Mucosa of descending colon (tissue), 3 donors: ENCODE results near the gene MKS1. TPM values are rescaled to one million over a fixed set of nuclear protein-coding genes. Genes with fewer than 3 reads are reported as not detected.

Source experiments
- ATAC-seq: fragments of 200-7000 bp; cut with Tn5 transposase; one replicate; pipeline ENCODE4 v1.9.1; 2020; ENCODE audit warnings: mild to moderate bottlenecking, moderate library complexity
- DNase-seq, 3 donors: peaks; one replicate each; pipeline ENCODE4 v3.0.0-alpha.2; 2020
- H3K36me3 ChIP-seq: fragments of 200-600 bp; one replicate; pipeline ENCODE4 v1.8.0; 2021; ENCODE audit warnings: low read depth, mild to moderate bottlenecking
- H3K4me1 ChIP-seq: fragments of 200-600 bp; one replicate; pipeline ENCODE4 v1.8.0; 2021; ENCODE audit warnings: low read depth, mild to moderate bottlenecking
- H3K4me3 ChIP-seq: fragments of 200-600 bp; one replicate; pipeline ENCODE4 v1.8.0; 2021; ENCODE audit warnings: mild to moderate bottlenecking
- H3K9me3 ChIP-seq: fragments of 200-600 bp; one replicate; pipeline ENCODE4 v1.8.0; 2021; ENCODE audit warnings: mild to moderate bottlenecking
- CTCF ChIP-seq: fragments of 200-600 bp; IDR thresholded peaks from one replicate; pipeline ENCODE4 v1.8.0; 2022; ENCODE audit warnings: antibody characterized with exemption, mild to moderate bottlenecking
- intact Hi-C, 2 donors: fragments of 100-400 bp; cut with DNase I in 1 of 2; cut with micrococcal nuclease in 1 of 2; formaldehyde crosslinking; loops; one replicate each; pipeline versions ENCODE4 v1.11.0 to v1.11.1; 2022; cut with DNase I, micrococcal nuclease
- total RNA-seq, 3 donors: library from RNA; stranded (reverse); fragmentation: NEBNext Ultra II Directional in 2 of 3; extraction: Animal tissue kit (Norgen Biotek cat#: 25700) in 2 of 3; gene quantifications; one replicate each; pipeline versions ENCODE4 v1.2.1 to v1.2.4, GENCODE V29; 2021 to 2023
- donor health status: DM: no; HTN: no; CAD: no; lungs with moderate emphysema.
- donor health status: DM: no; HTN: no; CAD: no.
- donor health status: DM: no; HTN: yes; CAD: no.

Gene MKS1
- total RNA-seq, 3 donors from 2014 or later = 12.9 to 18.5 (median 14.7) TPM

GRCh38 chr17:58224315-58224714 lies 5.3 kb upstream of the MKS1 start:
- H3K36me3 ChIP-seq = no peaks in the 10 kb centered on the region
- intact Hi-C loops = no loop called here
- no peaks in the 10 kb centered on the region for H3K9me3 ChIP-seq
- H3K4me3 ChIP-seq = no peak overlapping the region
- peaks cover 5% of the 10 kb centered on the region for H3K4me1 ChIP-seq
- no peak for ATAC-seq
- TF ChIP-seq CTCF = no peak
- DNase-seq = no peak

- Histone ChIP-seq H3K4me1 (peaks cover 5% of the 10 kb centered on the region), H3K36me3 (no peaks in the 10 kb centered on the region), H3K4me3 (no peak overlapping the region), H3K9me3 (no peaks in the 10 kb centered on the region)
- ATAC-seq (no peak), DNase-seq (peak in 1 of 3 donors; percentile 12)
- intact Hi-C loops = no loop called here
- no peak for TF ChIP-seq CTCF
Measured at GRCh38 chr17:58219789-58220183, 731 bp upstream of the MKS1 start.

- ATAC-seq = no peak
- intact Hi-C loops = no loop called here
- no peak for TF ChIP-seq CTCF
Measured at GRCh38 chr17:58217766-58218165, 1.3 kb downstream of the MKS1 start.

GRCh38 chr17:58215685-58216084 lies 3.4 kb downstream of the MKS1 start:
- TF ChIP-seq CTCF = no peak
- DNase-seq (no peak), ATAC-seq (no peak)
- intact Hi-C loops = no loop called here
- Histone ChIP-seq H3K36me3 (no peaks in the 10 kb centered on the region), H3K4me1 (peaks cover 5% of the 10 kb centered on the region), H3K4me3 (no peak overlapping the region), H3K9me3 (no peaks in the 10 kb centered on the region)

More at GRCh38 chr17:58217766-58218165, 1.3 kb downstream of the MKS1 start:
- Histone ChIP-seq H3K4me1 (peaks cover 5% of the 10 kb centered on the region), H3K9me3 (no peaks in the 10 kb centered on the region), H3K36me3 (no peaks in the 10 kb centered on the region), H3K4me3 (no peak overlapping the region)
- no peak for DNase-seq

- H3K9me3 ChIP-seq = no peaks in the 10 kb centered on the region
- no peak for TF ChIP-seq CTCF
- no peaks in the 10 kb centered on the region for H3K4me1 ChIP-seq
- H3K4me3 ChIP-seq = no peak overlapping the region
- no peaks in the 10 kb centered on the region for H3K36me3 ChIP-seq
- ATAC-seq (no peak), DNase-seq (no peak)
- intact Hi-C loops = no loop called here
Measured at GRCh38 chr17:58210922-58211321, 8.1 kb downstream of the MKS1 start.

GRCh38 chr17:58208344-58208743 lies 10.7 kb downstream of the MKS1 start:
- H3K9me3 ChIP-seq = no peaks in the 10 kb centered on the region
- intact Hi-C loops = no loop called here
- no peak for DNase-seq
- no peaks in the 10 kb centered on the region for H3K4me1 ChIP-seq
- no peak for ATAC-seq
- H3K4me3 ChIP-seq = no peak overlapping the region
- TF ChIP-seq CTCF = no peak
- no peaks in the 10 kb centered on the region for H3K36me3 ChIP-seq
